Left lobe of liver (tissue), 2 donors: ENCODE measurements around the gene CBL. TPM values are rescaled to one million over a fixed set of nuclear protein-coding genes. Genes with fewer than 3 reads are reported as not detected.

ENCODE experiments used
- ATAC-seq: fragments of 200-7000 bp; cut with Tn5 transposase; one replicate; pipeline ENCODE4 v1.9.1; 2020; ENCODE audit warnings: mild to moderate bottlenecking, moderate library complexity
- DNase-seq: peaks from one replicate; pipeline ENCODE4 v3.0.0-alpha.2; 2020; ENCODE audit warnings: low spot score
- total RNA-seq: library from RNA; stranded (reverse); gene quantifications from one replicate; pipeline ENCODE4 v1.2.1, GENCODE V29; 2021
- donor health status: DM: no; HTN: no; CAD: no; lungs with moderate emphysema.
- donor health status: DM: no; HTN: yes; CAD: no.

The CBL gene
- total RNA-seq, 1 donor from 2014 or later: 3.2 TPM

GRCh38 chr11:119262668-119263351 lies 56.7 kb downstream of the CBL start:
- no peak for DNase-seq
- ATAC-seq: no peak

DNA sequence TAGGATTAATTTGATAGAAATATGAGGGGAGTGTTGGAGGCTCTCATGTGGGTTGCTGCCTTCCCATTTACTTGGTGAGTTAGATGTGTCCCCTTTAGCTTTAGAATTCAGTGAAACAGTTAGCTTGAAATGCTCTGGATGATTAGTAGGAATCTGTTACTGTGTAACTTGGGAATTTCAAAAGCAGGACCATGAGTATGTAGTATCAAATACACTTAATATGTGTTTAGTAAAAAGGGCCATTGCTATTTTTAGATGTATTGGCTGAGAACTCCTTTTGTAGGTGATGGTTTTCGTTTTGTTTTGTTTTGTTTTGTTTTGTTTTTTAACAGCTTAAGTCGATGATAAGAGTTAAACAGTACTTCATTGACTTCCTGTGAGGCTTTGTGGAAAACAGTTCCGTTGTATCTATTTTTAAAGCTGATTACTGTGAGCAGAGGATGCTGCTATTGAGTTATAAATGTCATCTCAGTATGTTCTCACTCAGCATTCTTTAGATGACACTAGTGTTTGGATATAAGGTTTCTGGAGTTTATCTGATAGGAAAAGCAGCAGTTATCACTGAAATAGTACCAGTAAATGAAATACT lies 57.3 kb downstream of the CBL start:
- DNase-seq (no peak), ATAC-seq (no peak)

GRCh38 chr11:119266063-119266462 lies 59.9 kb downstream of the CBL start:
- ATAC-seq (no peak), DNase-seq (no peak)

- ATAC-seq: peak; percentile 47
- no peak for DNase-seq
These were observed 60.5 kb downstream of the CBL start for GRCh38 chr11:119266517-119267255.

DNA sequence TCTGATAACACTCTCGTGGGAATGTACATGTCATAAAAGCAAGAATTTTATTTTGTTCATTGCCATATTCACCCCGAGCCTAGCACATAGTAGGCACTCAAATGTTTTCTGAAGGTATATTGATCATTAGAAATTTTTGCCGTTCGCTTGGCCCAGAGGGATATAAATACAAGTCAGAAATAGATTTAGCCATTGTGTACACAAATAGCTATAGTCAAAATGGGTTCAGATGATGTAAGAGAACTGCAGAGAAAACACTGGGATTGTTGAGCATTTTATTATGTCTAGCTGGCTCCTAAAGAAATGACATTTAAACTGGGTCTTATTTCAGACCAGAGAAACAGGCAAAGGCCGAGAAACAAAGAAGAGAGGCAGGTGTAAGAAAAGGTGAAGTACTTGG lies 61.5 kb downstream of the CBL start:
- DNase-seq: no peak
- no peak for ATAC-seq

GRCh38 chr11:119273721-119274120 lies 67.6 kb downstream of the CBL start:
- ATAC-seq (peak; percentile 76), DNase-seq (no peak)

DNA sequence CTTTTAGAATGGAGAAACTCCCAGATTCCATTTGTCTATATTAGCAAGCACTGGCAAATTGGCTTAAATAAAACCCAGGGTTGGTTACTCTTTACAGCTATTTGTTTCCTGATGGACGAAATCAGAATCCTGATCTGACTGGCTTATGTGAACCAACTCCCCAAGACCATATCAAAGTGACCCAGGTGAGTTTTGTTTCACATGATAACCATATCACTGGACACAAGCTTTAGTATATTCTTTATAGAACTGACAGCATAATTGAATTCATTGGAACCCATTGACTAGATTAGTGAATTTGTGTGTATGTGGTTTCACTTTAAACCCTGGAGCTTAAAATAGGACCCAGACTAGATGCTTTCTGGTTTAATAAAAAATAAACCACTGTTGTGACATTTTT lies 71.5 kb downstream of the CBL start:
- no peak for ATAC-seq

GRCh38 chr11:119282495-119282894 lies 76.4 kb downstream of the CBL start:
- DNase-seq: no peak

More for the DNA sequence above, 71.5 kb downstream of the CBL start:
- DNase-seq: no peak

DNA sequence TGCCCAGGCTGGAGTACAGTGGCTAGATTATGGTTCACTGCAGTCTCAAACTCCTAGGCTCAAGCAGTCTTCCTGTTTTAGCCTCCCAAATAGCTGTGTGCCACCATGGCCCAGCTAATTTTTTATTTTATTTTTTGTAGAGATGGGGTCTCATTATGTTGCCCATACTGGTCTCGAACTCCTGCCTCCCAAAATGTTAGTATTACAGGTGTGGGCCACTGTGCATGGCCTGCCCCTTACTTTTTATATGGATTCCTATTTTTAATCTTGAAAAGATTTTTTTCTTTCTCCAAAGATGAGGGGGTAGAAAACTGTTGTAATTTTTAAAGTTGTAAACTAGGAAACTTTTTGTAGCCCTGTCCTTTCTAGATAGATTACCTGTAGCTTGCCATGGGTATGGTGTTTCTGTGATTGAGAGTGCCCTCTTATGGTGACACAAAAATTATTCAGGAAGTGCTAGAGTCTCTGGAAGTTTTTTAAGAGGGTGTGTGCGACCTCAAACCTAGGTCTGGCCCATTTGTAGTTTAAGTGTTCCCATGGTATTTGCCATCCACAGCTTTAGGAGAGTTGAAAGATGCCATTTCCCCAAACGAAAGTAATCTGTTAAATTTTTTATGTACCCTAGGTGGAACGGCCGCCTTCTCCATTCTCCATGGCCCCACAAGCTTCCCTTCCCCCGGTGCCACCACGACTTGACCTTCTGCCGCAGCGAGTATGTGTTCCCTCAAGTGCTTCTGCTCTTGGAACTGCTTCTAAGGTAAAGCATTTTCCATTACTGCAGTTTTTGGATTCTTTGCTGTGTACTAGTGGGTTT lies 78.4 kb downstream of the CBL start:
- DNase-seq: no peak
- peak; percentile 94 for ATAC-seq

More at GRCh38 chr11:119282495-119282894, 76.4 kb downstream of the CBL start:
- no peak for ATAC-seq

GRCh38 chr11:119285431-119285830 lies 79.3 kb downstream of the CBL start:
- DNase-seq (no peak), ATAC-seq (no peak)

DNA sequence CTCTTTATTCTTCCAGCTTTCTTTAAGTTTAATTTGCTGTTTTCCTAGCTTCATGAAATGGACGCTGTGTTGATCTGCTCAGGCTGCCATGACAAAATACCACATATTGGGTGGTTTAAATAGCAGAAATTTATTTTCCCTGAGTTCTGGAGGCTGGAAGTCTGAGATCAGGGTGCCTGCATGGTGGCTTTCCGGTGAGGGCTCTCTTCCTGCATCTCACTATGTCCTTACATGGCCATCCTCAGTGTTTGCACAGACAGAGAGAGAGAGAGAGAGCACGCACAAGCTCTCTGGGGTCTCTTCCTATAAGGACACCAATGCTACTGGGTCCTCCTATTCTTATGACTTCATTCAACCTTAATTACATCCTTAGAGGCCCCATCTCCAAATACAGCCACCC lies 82.1 kb downstream of the CBL start:
- DNase-seq (no peak), ATAC-seq (no peak)

GRCh38 chr11:119290894-119291497 lies 84.9 kb downstream of the CBL start:
- no peak for ATAC-seq

GRCh38 chr11:119293461-119293860 lies 87.3 kb downstream of the CBL start:
- DNase-seq (no peak), ATAC-seq (no peak)

More at GRCh38 chr11:119290894-119291497, 84.9 kb downstream of the CBL start:
- DNase-seq: no peak

GRCh38 chr11:119295178-119295577 lies 89.0 kb downstream of the CBL start:
- DNase-seq: no peak
- no peak for ATAC-seq

DNA sequence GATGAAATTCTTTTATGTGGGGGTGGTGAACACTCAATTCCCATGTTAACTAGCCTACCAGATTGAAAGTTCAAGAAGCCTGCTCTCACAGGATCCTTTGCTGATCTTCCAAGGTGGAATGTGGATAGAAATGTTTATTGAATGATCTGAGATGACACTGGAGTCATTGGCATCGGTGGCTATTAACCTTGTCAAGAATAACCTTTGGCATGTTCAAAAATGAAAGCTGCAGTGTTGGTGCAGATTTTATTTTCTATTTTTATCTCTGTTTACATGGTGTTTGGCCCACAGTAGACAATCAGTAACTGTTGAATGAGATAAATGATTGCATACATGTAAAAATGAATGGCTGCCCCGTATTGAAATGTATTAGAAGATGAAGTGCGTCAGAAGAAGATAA lies 91.8 kb downstream of the CBL start:
- peak; percentile 81 for ATAC-seq

DNA sequence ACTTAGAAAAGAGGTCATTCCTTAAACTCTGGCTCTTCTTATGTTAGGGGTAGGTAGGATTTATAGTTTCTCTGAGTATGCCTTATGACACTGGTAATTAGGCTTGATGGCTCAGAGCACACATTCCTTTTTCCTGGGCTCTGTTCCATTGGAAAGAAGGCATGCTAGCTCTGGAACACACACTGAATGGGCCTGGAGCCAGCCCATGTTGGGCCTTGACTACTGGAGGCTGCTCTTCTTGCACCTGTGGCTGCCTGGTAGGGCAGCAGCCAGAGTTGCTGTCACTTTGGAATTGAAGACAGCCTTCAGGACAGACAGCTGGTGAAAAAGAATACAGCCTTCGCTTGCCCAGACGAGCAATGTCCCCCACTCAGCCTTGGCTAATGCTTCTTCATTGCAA lies 92.6 kb downstream of the CBL start:
- DNase-seq (no peak), ATAC-seq (peak; percentile 54)

More for the DNA sequence above, 91.8 kb downstream of the CBL start:
- no peak for DNase-seq

GRCh38 chr11:119299416-119299815 lies 93.3 kb downstream of the CBL start:
- no peak for DNase-seq
- no peak for ATAC-seq

- DNase-seq (no peak), ATAC-seq (no peak)
These were observed 94.2 kb downstream of the CBL start for GRCh38 chr11:119300198-119300964.

DNA sequence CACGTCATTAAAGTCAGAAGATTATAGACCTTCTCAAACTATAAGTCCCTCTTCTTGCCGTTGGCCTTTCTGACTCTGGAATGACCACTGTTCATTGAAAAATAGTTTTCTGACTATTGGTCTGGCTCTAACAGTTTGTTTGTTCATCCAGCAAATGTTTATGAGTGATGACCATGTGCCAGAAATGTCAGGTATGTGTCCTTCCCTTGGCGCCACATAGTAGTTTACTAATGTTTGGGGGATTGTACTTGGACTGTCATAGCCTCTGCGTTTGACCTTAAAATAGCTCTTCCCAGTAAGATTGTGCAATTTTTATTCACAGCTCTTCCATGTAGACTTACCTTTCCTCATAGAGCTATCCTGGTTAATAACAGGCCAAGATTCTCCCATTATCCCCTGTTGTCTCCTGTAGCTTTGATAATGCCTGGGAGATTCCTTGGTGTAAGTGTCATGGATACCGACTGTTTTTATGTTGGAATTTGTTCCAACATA lies 97.1 kb downstream of the CBL start:
- DNase-seq: no peak
- ATAC-seq: peak; percentile 41
